Activated T-helper 9 cell treated with anti-CD3 and anti-CD28 coated beads, Interleukin-2, amount 50 U/mL, for 16 hours (primary cell): Measurements from ENCODE around the gene NINJ1.

Experiments
- DNase-seq: peaks from one replicate; pipeline ENCODE4 v3.0.0-alpha.2; 2020; ENCODE audit warnings: low read depth

NINJ1 gene

DNA sequence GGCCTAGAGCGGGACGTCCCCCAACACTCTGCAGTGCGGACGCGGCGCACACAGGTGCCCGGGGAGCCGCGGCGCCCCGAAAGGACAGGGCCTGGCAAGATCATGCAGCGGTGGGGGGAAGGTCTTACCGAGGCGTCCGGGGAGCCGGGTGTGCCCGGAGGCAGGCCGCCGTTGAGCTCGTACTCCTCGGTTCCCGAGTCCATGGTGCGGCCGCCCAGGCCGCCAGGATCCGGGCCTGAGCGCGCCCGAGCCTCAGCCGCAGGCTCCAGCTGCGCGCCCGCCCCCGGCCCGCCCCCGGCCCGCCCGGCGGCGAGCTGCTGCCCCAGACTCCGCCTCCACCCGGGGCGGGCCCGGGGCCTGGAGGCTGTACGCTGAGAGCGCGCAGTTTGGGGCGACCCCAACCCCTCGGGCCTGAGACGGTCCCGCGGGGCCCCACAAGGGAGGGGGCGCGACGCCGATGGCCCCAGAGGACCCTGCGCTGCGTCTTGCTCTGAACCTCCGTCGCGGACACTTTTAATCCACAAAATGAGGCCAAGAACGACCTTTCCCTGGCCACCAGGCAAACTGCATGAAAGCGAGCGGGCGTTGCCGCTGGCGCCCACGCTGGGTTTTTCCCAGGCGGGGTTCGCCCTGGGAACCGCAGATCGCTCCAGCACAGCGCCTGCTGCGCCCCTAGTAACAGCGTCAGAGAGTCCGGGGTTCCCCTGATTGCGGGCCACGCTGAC, at the start of gene NINJ1:
Gene NINJ1, minus strand, starts transcription at position 237 of the 725 bp plus-strand sequence. Its CDS starts 34 bp downstream, at position 203.
- DNase-seq = peak; percentile 88

DNA sequence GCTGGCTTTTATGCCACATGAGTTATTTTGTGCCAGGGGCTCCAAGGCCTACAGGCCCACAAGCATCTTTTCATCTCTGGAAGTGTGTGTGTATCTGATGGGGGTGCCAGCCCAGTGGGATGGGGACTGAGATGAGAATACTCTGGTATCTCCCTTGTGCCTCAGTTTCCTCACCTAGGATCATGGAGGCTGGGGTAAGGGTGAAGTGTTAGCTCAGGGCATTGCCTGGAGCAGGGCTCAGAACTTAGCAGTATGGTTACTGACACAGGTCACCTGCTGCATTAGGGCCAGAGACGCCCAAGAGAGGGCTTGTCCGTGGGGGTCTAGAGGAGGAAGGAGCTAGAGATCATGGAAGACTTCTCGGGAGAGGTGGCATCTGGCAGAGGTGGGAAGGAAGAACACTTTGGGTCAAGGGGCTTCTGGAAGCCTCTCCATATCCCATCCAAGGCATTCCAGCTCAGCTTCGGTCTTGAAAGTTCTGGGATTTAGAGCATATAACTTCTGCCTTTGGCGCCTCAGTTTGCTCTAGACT, 49.1 kb upstream of the NINJ1 start:
- no peak for DNase-seq

DNA sequence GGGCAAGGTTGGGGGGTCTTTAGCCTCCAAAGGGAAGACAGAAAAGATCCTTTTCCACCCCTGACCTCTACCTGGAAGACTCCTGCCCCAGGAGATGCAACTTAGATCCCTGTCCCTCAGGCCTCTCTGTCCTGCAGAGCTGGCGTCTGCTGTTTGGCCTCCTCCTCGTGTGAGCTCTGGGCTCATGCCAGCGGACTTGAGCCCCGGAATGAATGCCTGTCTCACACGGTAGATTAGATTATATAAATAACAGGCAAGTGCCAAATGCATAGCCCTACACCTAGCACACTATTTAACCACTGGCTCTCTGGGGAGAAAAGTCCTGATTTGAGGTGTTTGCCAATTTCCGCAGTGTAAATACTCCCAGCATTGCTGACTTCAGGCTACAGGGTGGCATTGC, 48.5 kb upstream of the NINJ1 start:
- DNase-seq = no peak

DNA sequence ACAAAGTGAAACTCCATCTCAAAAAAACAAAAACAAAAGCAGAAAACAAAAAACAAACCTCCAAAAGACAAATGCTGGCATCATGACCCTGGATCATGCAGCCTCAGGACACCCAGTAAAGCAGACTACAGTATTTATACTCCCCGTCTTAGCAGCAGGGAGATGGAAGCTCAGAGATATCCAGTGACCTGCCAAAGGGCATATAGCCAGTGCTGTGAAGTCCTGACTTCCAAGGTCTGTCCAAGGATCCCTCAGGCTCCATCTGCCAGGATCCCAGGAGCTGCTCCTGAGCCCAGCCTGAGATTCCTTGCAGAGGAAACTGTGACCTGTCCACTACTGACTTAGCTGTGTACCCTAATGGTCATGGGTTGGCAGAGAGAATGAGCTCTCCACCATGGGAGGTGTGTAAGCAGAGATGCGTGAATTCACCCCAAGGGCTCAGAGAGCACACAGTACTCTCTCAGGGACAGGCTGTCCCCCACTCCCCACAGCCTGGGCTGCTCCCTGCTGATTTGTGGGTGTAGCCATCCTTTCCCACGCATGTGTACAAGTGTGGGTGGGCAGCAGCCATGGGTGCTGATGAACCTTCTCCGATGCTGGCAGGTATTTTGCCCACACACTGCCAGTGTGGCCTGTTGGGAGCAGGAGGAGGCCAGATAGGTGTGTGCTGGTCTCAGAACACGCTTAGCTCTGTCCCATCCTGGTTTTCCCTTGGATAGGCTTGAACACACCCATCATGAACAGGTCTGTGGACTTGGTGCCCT, 47.8 kb upstream of the NINJ1 start:
- DNase-seq = no peak

GRCh38 chr9:93180938-93181337, 46.9 kb upstream of the NINJ1 start:
- no peak for DNase-seq

GRCh38 chr9:93178851-93179786, 45.1 kb upstream of the NINJ1 start:
- DNase-seq = no peak

DNA sequence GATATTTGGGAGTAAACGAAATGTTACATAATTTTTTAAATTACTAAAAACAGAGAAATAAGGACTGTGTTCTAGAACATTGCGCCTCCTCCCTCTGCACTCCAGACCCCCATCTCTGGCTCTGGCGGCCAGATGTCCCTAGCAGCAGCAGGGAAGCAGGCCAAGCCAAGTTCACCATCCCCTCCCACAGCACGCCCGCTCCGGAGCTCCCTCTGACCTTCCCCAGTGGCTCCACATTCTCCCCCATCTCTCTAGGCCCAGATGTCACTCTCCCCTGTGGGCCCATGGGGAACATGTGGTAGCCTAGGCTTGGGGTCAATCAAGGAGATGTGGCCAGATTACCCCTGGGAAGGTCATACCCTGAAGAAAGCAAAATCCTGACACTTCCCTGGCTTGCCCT, 43.6 kb upstream of the NINJ1 start:
- no peak for DNase-seq

GRCh38 chr9:93174976-93175375, 40.9 kb upstream of the NINJ1 start:
- no peak for DNase-seq

- no peak for DNase-seq
Measured at GRCh38 chr9:93173365-93174051, 39.5 kb upstream of the NINJ1 start.

DNA sequence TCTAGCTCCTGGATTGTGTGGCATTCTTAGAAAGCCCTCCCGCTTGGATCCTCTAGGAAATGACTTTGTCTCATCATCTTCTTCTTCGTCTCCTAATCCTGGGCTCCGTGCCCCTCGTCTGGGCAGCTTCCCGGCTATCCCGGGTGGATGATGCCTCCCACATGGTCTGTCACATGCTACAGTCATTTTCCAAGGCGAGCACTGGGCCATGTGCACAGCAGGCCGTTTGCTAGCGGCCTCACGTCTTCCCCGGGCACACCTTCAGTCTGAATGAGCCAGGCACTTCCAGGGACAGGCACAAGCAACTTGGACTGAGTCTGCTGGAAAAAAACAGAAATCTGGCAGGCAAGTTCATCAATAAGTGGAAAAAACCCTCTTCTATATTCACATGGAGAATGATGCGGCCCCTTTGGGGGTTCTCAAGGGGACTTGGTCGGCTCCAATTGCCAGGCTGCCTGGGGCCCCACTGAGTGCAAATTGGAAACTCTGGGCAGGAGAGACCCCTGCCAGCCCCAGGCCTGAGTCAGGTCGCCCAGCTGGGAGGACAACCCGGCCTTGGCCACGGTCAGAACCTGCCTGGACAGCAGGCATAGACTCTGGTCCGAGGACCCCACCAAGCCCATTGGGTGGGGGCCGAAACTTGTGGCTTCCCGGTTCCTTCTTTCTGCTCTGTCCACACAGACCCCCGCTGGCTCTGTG, 38.8 kb upstream of the NINJ1 start:
- no peak for DNase-seq

DNA sequence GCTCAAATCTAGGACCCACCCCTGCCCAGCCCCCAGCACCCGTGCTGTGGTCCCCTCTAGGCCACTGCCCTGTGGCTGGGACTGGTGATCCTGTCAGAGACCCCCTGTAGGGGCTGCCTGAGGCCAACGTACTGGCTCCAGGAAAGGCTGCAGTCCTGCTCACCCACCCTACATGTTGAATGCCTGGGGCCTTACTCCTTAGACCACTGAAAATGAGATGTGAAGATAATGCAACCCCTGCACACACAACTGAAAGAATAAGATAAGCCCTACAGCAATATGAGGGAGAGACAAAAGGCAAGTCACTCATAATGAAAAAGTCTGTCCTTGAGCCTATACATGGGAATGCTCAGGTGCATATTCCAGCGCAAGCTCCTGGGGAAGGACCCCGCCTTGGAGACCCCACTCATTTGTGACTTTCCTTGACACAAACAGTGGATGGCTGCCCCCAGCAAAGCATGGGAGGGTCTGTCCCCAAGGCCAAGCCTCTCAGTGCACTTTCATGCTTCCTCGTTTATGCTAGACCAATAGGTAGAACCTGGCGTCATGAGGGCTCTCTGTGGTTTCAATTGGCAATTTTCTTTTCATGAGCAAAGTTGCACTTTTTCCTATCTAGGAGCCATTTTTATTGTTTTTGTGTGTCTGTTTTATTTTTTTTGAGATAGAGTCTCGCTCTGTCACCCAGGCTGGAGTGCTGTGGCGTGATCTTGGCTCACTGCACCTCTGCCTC, 37.4 kb upstream of the NINJ1 start:
- no peak for DNase-seq

DNA sequence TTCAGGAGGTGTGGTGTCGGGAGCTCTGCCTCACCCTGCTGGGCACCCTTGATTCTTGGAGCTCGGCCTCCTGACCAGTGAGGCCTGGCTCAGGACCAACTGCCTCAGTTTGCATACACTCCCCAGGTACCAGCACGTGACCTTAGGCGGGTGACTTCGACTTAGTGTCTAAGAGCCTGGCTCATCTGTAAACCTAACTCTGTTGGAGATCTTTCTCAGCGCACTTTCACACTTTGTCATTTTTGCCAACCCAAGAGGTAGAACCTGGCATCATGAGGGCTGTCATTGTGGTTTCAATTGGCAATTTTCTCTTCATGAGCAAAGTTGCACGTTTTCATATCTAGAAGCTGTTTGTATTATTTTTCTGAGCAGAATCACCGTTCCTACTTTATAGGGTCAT, 36.5 kb upstream of the NINJ1 start:
- no peak for DNase-seq

- no peak for DNase-seq
Measured at GRCh38 chr9:93169444-93169843, 35.4 kb upstream of the NINJ1 start.

DNA sequence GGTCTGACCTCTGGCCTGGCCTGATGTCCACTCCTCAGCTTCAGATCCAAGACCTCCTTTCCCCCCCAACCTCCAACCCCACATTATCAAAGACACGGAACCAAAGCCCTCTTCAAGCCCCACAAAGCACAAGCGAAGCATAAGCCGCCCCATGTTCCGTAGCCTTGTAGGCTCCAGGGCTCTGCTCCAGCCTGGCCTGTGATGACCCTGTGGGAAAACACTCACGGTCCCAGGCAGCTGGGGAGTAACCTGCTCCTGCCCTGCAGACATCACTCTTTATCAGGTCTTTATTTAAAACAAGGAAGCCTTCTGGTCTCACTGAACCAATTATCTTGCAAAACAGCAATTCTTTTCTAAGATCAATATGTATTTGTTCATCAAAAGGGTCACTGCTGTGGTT, 34.5 kb upstream of the NINJ1 start:
- no peak for DNase-seq

DNA sequence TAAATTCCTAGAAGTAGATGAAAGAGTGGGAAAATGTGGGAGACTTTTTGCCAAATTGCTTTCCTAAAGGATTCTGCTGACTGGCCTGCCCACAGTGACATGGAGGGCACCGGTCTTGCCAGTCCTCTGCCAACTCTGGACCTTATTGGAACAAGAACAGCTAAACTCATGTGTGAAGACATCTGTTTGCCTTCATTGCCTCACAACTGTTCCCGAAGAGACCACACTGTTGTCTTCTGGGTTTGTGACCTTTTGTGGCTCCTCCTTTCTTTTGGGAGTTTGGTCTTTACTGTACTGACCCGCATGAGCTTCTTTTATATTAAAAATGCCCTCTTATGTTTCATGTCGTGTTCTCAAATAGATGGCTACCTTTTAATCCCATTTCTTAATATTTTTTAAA, 33.8 kb upstream of the NINJ1 start:
- DNase-seq = no peak

DNA sequence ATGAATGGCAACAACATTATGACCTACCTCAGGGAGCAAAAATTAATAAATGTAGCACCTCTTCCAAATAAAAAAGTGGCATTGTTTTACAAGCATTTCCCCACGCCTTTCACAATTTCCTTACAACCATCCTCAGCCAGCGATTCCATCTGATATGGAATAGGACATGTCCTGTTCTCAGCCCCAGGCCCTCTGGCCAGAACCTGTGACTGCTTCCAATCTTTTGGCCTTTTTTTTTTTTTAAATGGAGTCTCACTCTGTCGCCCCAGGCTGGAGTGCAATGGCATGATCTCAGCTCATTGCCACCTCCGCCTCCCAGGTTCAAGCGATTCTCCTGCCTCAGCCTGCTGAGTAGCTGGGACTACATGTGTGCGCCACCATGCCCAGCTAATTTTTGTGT, 33.1 kb upstream of the NINJ1 start:
- no peak for DNase-seq

DNA sequence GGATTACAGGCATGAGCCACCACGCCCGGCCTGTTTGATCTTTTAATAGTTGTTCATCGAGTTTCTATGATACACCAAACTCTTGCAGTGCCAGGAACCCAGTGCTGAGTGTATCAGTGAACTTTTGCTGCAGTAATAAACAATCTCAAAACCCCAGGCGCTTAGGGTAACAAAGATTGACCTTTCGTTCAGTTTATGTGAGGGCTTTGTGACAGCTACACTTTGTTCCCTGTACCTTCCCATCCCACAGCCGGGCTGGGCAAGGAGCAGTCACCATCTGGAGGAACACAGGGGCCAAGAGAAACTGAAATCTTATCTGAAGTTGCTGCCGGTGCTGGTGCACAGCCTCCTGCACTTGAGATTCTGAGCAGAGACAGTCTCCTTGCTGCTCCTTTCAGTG, 32.6 kb upstream of the NINJ1 start:
- DNase-seq = no peak

DNA sequence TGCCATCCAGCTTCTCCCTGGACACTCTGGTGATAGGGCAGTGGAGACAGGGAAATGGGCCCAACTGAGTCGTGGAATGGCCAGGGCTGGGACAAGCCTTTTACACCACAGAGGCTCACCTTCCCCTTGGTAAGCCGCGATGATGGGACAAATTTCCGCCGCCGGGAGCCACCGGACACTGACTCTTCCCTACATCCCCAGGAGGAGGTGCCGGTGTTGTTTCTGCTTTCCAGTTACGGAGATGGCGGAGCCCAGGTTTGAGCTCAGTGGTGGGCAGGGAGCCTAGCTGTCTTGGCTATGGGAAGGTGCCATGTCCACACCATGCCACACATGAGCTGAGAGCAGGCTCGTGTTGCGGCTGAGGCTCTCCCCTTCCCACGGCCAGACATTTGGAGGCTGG, 30.0 kb upstream of the NINJ1 start:
- DNase-seq = no peak

DNA sequence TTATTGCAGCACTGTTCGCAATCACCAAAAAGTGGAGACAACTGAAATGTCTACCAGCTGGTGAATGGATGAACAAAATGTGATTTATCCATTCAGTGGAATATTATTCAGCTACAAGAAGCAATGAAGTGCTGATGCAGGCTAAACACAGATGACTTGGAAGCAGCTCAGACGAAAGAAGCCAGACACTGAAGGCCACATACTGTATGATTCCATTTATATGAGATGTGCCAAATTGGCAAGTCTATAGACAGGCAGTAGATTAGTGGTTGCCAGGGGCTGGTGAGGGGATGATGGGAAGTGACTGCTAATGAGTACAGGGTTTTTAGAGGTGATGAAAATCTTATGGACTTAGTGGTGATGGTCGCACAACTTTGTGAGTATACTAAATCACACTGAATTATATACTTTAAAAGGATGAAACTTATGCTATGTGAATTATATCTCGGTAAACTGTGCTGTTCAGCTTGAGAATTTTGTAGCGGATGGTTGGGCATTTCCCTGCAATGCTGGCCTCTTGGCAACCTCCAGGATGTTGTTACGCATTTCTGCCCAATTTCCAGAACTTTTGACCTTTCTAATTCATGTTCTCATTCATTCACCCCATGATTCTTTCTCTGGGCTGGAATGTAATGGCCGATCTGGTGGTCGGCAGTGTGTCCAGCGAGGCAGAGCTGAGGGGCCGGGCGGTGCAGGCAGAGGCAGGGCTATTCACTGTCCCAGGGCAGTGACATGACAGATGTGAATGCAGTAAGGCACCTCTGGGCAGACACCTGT, 27.9 kb upstream of the NINJ1 start:
- DNase-seq = no peak
